ENCODE measurements around the gene EXOC3. TPM values are rescaled to one million over a fixed set of nuclear protein-coding genes. Genes with fewer than 3 reads are reported as not detected.

Gene EXOC3
- total and polyA plus RNA-seq, 10 of the 15 experiments (the other 5 are each of a cell fraction or from before 2014, with no cell fraction given): 1.6 to 53.0 (median 27.9) TPM

DNA sequence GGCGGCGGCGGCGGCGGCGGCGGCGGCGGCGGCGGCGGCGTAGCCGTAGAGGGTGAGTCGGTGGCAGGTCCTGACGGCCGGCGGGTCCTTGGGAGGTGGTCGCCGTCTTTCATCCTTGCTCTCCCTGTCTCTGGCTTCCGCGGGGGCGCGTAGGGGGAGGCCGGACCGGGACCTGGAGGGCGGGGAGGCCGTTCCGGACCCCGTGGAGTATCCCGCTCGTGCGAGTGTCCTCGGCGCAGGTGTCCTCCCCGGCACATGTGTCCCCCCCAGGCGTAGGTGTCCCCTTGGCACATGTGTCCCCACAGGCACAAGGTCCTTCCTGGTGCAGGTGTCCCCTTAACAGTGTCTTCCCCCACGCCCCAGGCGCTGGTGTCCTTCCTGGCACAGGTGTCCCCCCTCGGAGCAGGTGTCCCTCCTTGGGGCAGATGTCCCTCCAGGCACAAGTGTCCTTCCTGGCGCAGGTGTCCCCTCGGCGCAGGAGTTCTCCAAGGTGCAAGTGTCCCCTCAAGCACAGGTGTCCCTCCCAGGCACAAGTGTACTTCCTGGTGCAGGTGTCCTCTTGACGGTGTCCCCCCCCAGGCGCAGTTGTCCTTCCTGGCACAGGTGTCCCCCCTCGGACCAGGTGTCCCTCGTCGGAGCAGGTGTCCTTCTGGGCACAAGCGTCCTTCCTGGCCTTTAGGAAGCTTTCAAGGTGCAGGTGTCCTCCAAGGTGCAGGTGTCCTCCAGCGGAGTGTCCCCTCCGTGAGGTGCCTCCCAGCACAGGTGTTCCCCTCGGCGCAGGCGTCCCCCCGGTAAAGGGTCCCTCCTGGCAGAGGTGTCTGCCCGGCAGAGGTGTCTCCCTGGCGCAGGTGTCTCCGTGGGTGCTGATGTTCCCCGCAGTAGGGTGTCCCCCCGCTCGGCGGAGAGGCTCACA, 519 bp downstream of the EXOC3 start (continued):
- TF ChIP-seq KAT2A (conservative IDR thresholded peaks at IDR 0.05; ENCODE audit: control insufficient read depth, low read depth, low read length): no peak
- 0 out of 2 replicates have a peak, but pooled peaks have one; percentile 12 for TF ChIP-seq LARP7 (IDR thresholded peaks at IDR 0.05)
- TF ChIP-seq TAF1 (IDR thresholded peaks at IDR 0.05; ENCODE audit: borderline replicate concordance, low read depth, low read length): no peak
- no peak for TF ChIP-seq BACH1 (IDR thresholded peaks at IDR 0.05; ENCODE audit: borderline replicate concordance)
- no peak for TF ChIP-seq RELB (IDR thresholded peaks at IDR 0.05; ENCODE audit: low read depth)
- no peak for TF ChIP-seq ZNF384 (IDR thresholded peaks at IDR 0.05; ENCODE audit: borderline replicate concordance, low read depth, low read length)
- TF ChIP-seq KDM1A (IDR thresholded peaks at IDR 0.05; ENCODE audit: borderline replicate concordance): no peak
- TF ChIP-seq BHLHE40 (IDR thresholded peaks at IDR 0.05; ENCODE audit: borderline replicate concordance in 1 of 2, low read depth in 2 of 2, low read length in 1 of 2): 0 out of 4 replicates have a peak, but pooled peaks of 1 of the 2 experiments have one; percentile 23
- 0 out of 2 replicates have a peak, but pooled peaks have one; percentile 5 for TF ChIP-seq GATAD2B (conservative IDR thresholded peaks at IDR 0.05; ENCODE audit: low read depth)
- no peak for TF ChIP-seq MEF2A (IDR thresholded peaks at IDR 0.05; ENCODE audit: insufficient read depth, low read depth, low read length)
- TF ChIP-seq YY1 (IDR thresholded peaks at IDR 0.05; ENCODE audit: low read depth, low read length): no peak
- TF ChIP-seq IKZF1 (conservative IDR thresholded peaks at IDR 0.05): 0 out of 2 replicates have a peak, but pooled peaks have one; percentile 10
- no peak for TF ChIP-seq IRF3 (IDR thresholded peaks at IDR 0.05)
- peak; percentile 20 for TF ChIP-seq MYC (IDR thresholded peaks at IDR 0.05; ENCODE audit: insufficient read depth, insufficient read length, insufficient replicate concordance, low read length, severe bottlenecking)
- TF ChIP-seq SREBF2 (IDR thresholded peaks at IDR 0.05; ENCODE audit: low read length): no peak
